OCI-LY3 (cell line): ENCODE measurements around the gene EPSTI1.

ENCODE experiments used
- CTCF ChIP-seq: fragments of 200-600, 300-600 bp; sonication (generic); IDR thresholded peaks from 2 replicates; pipeline ENCODE4 v1.5.1; 2014; ENCODE audit warnings: antibody characterized with exemption, low read length, low read depth
- EZH2phosphoT487 ChIP-seq: fragments of 200-600 bp; shearing (Covaris generic); IDR thresholded peaks from 2 replicates; pipeline ENCODE4 v1.6.1; 2018; ENCODE audit warnings: antibody characterized with exemption, mixed run types, low read depth

- TF ChIP-seq CTCF (no peak), EZH2phosphoT487 (no peak)
Measured at GRCh38 chr13:43020794-43021193, 28.8 kb upstream of the EPSTI1 start.
